ENCODE measurements around the gene ACO1.
"Not testable (repeated sequence)": the region's sequence is repeated elsewhere in the genome, so short reads cannot be mapped to it uniquely, and the experiment has no call there.

ACO1 gene

DNA sequence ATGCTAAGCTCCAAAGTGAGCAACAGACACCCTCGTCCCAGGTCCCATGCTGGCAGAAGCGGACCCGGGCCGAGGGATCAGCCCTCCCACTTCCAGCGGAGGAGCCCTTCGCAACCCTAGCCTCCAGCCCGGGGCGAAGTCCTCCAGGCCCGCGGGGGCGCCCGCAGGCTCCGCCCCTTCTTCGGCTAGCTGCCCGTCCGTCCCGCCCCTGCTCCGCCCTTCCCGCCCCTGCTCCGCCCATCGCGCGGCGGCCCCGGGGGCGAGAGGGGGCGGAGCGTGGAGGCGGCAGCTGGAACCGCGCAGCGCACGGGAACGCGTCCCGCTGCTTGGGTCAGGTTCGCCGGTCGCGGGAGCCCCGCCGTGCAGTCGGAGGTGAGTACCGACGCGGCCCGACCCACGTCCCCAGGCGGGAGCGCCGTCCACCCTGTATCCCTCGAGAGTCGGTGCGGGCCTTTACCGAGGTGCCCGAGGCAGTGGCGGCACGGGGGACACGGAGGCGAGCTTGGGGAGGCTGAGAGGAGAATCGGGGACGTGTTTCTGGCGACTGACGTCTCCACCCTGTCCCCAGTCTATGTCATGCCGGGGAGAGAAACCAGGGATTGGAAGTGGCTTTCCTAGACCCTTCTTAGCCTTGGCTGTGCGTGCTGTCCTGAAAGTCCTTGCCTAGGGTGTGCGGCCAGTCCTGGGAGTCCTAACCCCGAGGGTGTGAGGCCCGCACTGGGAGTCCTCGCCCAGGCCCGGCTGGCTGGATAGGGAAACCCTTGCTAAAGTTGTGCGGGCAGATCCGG is at the start of gene ACO1:
Gene ACO1, plus strand, starts transcription at position 280 of the 788 bp plus-strand sequence. CDS start 20,864 bp downstream, outside the sequence.
- DNase-seq, result peak; percentile 89

DNA sequence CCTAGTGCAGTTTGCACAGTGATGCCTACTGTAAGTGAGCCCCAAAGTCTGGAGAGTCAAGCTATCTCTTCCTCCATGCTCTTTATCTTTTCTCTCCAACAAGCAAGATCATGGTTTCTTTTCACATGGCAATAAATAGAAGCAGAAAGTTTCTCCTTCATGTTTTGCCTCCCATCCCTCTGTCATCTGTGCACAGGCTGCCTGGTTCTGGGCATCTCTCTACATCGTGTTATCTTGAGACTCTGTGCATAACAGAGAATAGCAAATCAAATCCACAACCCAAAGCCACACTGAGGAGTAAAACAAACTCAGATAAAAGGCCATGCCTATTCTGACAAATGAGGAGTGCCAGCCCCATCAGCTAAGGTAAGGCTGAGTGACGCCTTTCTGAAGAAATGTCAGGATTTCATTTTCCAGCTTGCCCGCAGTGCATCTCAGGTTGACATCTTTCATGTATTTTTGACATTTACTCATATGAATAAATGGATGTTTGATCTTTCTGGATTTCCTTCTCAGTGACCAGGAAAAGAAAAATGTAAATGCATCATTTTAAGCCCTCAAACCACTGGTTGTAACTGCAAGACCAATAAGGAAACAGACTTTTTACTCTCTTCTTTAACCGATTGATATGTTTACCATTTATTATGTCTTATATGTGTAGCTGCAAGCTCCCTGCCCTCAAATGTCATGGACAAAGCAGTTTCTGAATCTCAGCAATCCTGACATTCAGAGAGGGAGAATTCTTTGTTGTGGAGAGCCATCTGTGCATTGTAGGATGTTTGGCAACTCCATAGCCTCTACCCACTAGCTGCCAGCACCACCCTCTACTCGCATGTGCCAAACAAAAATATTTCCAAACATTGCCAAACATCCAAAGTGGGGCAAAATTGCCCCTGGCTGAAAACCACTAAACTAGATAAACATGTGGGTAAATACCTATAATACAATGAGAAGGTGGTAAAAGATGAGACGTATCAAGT is 49.2 kb upstream of the ACO1 start:
- no peak for DNase-seq

DNA sequence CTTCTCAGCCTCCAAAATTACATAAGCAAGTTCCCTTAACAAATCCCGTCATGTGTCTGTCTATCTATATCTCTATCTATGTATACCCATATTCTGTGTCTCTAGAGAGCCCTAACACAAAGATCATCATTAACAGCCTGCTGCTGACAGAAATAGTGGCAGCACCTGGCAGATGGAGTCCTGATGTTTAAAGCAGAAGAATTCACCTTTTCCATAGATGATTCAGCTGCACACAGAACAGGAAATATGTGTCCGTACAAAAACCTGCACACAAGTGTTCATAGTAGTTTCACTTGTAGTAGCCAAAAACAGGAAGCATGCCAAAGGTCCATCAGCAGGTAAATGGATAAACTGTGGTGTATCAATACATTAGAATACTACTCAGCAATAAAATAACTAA is 45.0 kb upstream of the ACO1 start:
- no peak for DNase-seq

DNA sequence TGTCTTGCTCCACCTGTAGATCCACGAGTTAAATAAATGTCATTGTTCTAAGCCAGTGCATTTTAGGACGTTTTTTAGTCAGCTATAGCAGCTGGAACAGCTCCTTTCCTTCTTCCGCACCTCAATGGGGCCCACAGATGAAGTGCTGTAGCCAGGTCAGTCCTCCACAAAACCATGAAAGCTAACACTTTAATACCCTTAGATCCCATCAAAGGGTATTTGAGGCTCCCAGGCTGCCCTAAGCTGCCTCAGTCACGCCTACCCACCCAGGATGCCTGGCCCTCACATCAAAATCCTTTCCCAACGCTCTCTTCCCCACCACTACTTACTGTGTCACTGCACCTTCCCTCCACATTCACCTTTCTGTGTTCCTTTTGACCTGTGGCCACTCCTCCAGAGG is 44.1 kb upstream of the ACO1 start:
- no peak for DNase-seq

DNA sequence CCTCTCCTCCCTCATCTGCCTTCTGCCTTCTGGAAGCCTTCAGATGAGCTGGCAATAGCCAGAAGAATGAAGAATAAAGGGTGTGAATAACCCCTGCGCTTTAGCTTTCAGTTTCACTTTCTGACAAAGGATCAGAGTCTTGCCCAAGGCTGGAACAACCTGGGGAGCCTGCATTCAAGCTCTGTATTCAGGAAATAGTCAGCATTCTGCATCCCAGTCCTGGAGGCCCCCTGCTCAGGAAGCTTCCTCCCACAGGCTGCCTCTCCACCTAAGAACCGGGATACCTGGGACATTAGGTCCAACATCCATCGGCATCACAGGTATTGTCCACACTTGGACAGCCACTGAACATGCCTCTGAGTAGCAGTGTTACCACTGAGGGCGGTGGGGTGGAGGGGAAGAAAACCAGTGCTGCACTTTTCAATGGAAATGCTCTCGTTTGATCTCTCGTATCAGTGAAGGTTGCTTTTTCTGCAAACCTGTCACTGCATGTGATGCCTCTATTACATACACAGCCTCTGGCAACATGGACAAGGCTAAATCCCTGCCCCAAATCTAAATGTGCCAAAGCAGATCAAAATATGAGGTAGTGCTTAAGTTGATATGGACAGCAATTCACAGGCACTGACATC is 39.8 kb upstream of the ACO1 start:
- DNase-seq, result no peak

DNA sequence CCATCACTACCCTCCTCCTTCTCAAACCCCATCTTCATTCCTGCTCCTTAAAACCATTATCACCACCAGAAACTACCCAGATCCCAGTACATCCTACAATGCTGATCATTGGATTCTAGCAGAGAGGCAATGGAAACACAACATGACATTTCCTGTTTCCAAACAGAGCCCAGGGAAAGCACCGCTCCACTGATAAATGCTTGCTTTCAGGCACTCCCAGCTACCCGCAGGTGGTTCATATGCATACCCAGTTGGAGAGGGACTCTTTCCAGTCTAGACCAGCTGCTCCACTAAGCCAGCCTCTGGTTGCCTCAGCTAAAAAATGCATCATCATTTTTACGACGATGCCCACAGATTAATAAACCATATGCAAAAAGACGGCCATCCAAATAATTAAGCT is 39.2 kb upstream of the ACO1 start:
- no peak for DNase-seq

DNA sequence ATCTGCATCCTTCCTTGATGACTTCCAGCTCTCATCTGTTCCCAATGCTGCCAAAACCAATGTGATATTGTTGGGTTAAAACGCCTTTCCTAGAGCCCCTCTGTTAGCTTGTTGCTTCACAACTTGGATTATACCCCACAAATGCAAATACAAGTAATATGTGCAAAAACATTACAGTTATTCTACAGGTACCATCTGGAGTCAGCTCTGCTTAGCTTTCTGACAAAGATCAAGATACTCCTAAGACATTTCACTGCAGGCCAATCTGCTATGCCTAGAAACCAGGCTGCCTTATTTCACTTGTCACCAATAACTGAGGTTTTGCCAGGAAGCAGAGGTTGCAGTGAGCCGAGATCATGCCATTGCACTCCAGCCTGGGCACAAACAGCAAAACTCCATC is 36.9 kb upstream of the ACO1 start:
- no peak for DNase-seq

DNA sequence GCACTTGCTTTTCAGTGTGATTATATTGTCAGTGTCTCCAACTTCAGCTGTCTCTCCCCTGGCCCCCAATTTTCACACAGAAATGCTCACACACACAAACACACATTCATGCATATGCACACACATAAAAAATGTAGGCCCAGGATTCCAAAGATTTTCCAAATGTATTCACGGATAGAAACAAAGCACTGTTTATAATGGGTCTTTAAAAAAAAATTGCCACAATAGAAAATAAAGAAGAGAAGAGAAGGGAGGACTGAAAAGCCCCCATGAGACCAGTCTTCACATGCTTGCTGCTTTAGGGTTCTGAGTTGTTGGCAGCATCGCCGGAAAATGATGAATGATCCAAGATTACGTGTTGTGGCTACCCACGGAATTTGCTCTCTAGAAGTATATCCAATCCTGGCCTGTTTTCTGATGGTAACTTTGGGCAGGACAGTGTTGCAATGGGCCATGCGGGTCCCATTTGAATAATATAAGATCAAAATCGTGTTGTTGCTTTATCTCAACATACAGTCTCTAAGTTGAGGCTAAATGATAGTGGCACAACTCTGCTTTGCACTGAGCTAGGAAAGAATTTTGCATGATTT is 36.2 kb upstream of the ACO1 start:
- DNase-seq, result no peak

DNA sequence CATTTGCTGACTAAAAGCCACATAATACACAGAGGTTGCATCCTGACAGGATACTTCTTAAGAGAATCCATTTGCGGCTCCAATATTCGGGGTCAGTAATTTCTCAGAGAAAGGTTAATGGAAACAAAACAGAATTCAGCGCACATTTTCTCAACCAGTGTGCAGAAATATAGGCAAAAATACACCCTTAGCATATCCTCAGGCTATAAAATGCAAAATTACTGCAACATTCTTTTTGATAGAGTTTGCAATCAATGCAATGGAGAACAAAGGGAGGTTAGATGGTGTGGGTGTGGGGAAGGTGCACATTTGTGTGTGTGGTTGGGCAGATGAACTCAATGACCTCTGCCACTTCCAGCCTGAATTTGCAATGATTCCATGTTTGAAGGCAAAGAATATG is 35.4 kb upstream of the ACO1 start:
- DNase-seq, result no peak

DNA sequence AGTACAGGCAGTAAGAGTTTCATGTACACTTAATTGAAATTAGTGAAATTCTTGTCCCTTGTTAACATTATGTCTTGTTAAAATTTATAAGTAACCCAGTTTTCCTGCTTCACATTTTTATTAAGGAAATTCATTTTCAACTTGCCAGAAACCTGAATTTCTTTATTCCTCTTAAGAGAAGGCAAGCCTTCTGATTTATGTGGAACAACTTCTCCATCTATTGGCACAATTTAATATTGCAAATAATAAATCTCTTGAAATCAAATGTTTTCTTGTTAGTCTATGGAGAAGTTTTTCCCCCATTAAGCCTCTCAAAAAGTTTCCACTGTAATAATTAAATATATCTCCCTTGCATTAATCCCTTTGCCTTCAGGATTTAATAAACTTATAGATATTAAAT is 33.8 kb upstream of the ACO1 start:
- DNase-seq, result no peak

DNA sequence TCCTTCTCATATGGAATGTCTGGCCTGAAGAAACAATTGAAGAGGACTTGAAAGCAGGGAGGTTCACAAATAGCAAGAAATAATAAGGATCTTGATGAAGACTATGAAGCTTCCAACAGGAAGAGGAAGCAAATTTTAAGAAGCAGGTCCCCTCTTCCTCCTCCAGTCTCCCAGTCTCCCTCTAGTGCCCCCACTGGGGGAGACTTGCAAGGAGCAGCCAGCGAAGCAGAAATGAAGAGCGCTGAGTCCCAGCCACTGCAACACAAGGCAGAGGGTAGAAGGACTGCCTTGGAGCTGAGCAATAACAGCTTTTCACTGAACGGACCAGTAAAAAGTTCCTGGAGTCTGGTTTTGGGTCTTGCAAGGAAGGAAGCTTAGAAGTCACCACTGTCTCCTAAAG is 32.6 kb upstream of the ACO1 start:
- DNase-seq, result no peak

DNA sequence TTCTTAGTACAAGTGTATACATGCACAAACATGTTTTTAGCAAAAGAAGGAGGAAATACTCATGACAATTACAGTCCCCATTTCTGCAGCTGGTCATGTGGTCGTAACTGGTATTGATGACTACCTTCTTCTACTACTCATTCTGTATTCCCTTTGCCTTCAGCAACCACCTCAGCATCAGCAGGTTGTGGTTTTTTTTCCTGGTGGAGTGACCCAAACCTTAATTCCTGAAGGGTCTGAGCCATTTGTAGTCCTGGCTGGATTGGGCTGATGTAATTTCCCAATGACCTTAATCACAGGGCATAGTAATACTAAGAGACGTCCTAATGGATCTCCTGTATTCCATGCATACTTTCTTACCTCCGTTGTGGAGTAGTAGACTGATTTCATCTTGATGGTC is 31.0 kb upstream of the ACO1 start:
- DNase-seq, result not testable (repeated sequence)

DNA sequence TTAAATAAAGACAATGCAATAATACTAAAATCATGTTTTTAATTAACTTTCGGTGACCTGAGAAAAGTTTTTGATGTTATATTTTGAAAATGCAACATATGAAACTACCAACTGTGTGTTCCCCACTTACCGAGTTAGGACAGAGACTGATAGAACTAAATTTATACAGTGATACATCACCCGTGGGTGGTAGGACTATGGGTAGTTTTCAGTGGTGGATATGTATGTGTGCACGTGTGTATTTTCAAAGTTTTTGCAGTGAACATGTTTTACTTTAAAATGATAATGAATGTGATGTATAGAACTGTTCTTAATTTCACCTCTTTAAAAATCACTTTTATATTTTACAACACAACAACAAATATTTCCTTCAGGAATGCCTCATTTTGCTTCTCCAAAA is 25.0 kb upstream of the ACO1 start:
- DNase-seq, result no peak

DNA sequence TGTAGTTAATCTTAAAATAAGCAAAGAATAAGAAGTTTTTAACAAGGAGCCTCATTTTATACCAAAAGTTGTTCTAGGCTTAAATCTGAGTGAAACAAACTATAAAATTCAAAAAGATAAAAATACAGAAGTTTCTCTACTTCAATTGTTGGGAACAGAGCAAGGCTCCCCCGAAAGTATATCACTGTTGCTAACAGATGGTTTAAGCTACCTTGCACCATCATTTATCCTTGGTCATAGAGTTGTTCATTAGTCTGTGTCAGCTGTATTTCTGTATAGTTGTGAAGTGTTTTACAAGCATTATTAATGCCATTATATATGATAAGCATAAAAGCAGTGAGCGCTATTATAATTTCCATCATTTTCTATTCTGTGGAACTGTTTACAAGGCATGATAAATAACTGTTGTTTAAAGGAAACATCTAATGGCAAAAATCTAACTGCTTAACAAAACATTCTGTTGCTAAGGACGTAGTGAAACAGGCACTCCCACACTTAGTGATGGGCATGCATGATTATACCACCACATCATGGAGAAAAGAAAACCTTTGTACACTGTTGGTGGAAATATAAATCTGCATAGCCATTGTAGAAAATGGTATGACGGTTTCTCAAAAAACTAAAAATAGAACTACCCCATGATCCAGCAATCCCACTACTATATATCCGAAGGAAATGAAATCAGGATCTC is 23.3 kb upstream of the ACO1 start:
- no peak for DNase-seq

DNA sequence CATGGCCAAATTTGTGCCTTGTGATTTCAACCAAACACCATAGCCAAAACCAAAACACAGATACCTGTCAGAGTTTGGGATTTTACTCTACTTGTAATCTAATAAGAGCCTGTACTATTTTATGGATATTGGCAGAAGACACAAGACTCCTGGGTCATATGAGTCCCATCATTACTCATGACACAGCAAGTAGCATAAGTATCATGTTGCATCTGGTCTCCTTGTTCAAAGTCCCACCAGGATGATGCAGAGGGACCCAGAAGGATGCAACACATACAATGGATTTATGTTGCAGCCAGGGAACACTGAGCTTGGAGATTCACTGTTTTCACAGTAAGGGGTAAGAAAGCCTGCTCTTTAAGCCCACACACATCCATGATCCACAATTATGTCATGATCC is 13.2 kb upstream of the ACO1 start:
- no peak for DNase-seq

DNA sequence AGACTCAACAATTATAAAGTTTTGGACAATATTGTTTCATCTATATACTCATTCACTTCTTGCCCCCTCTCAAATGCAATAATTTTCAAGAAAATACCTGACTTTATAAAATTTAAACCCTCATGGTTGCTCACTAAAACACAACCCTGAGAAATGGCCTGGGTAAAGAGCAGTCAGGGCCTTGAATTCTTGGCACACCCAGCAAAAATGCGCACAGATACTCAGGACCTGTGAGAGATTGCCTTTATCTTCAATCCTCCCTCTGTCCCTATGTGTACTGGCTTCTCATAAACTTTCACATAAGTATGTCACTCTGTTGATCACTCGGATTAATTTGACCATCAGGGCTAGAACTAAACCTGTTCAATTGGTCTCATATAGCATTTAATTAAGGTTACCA is 12.8 kb upstream of the ACO1 start:
- no peak for DNase-seq

DNA sequence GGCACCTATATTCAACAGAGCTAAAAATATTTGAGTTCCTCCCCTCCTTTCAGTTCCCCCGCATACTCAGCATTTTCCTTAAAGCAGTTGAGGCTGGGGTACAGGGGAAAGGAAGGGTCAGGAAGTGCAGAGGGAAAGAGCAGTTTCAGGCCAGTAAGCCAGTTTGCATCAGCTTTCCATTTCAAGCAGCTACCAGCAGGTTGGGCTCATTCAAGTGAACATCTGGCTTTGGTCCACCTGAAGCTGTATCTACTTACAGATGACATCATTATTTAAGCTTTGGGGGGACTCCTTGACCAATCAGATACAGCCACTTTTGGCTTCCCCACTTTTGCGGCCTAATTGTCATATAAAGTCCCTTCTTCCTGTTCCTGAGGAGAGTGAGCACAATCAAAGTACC is 8.2 kb upstream of the ACO1 start:
- no peak for DNase-seq

DNA sequence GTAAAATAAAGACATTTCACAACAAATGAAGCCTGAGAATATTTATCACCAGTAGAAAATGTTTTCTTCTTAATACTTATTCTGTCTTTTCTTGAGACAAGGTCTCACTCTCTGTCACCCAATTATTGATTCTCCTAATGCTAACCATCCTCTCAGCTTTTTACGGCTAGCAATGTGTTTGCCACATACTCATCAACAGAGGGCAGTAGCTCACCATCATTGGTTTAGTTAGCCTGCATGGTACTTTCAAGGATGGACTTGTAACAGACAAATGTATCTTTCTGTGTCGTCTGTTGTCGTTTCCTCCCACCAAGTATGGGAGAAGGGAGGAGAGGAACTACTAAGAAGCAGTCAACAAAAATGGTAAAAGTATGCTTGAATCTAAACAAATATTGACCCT is 5.9 kb upstream of the ACO1 start:
- DNase-seq, result no peak

DNA sequence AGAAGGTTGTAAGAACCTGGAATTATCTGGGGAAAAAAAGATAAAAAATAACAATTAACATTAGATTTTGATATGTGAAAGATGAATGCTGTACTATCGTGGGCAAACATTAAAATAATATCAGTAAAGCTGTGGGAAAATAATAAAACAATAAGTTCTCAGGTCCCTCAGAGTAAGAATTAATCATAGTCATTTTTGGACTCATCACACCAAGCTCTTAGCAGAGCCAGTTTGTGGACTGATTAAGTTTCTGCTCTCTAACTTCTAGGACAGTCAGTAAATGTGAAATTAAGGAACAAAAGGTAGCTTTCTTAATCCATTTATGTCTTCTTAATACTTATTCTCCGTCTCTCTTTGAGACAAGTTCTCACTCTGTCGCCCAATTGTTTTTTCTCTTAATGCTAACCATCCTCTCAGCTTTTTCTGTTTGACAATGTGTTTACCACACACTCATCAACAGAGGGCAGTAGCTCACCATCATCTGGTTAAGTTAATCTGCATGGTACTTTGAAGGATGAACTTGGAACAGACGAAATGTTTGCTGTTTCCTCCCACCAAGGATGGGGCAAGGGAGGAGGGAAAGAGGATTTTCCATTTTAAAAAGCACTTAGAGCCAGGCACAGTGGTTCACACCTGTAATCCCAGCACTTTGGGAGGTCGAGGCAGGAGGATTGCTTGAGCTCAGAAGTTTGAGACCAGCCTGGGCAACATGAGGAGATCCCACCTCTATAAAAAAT is 5.3 kb upstream of the ACO1 start:
- DNase-seq, result no peak

DNA sequence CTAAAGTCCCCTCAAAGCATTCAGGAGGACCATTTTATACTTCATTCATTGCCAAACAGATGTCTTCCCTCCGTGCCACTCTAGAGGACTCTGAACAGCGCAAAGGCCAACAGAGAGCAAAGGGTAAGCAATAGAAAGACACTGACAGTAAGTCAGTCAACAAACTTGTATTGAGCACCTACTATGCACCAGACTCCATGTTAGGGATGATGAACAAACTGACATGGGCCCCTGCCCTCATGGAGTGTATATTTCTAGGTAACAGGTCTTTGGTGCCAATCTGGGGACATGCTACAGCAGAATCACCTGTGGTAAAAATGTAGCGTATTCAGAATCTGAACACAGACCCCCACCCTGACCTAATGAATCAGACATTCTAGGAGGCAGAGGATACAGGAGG is 3.5 kb upstream of the ACO1 start:
- no peak for DNase-seq

DNA sequence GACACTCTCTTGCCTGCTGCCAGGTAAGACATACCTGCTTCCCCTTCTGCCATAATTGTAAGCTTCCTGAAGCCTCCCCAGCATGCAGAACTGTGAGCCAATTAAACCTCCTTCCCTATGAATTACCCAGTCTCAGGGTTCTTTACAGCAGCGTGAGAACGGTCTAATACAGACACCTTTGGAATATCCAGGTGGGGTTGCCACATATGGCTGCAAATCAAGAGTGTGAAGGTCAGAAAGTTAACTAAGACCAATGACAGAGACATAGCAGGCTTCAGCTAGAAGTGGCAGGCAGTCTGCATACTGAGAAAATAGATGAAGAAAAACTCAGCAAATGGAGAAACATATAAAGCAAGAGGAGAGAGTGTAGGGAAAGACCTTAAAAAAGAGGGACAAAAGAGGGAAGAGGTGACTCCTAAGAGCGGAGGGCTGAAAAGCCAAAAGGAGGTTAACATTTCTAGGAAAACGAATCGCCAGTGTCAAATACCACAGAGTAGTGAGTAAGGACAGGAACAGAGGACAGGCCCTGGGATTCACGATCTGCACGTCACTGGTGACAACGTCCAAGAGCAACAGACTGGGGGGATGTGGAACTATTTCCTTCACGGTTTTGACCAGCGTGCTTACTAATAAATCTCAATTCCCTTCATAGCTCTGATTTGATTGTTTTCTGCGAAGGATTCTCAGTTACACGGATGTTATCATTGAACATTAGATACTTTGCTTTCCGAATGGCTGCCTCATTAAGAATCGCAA is 1.7 kb upstream of the ACO1 start:
- DNase-seq, result no peak
